Heart right ventricle (tissue), 16 donors: ENCODE measurements around the gene FOXJ2. TPM values are rescaled to one million over a fixed set of nuclear protein-coding genes. Genes with fewer than 3 reads are reported as not detected.

ENCODE experiments used
- ATAC-seq, 8 donors: fragments of 200-7000 bp; cut with Tn5 transposase; one replicate each; pipeline ENCODE4 v1.9.1; 2020; ENCODE audit warnings: mild to moderate bottlenecking in 8 of 8, moderate library complexity in 8 of 8, moderate number of reproducible peaks in 1 of 8
- DNase-seq, 2 donors: peaks; one replicate each; pipeline ENCODE4 v3.0.0-alpha.2; 2020
- H3K27ac ChIP-seq, 10 donors: fragments of 200-600 bp; sonication (generic) in 2 of 10; one replicate each; pipeline versions ENCODE4 v1.5.0 to v1.8.0; 2020 to 2022; ENCODE audit warnings: mild to moderate bottlenecking in 3 of 10
- H3K27me3 ChIP-seq, 7 donors: fragments of 200-600 bp; one replicate each; pipeline ENCODE4 v1.8.0; 2021 to 2022; ENCODE audit warnings: mild to moderate bottlenecking in 2 of 7
- H3K36me3 ChIP-seq, 9 donors: fragments of 200-600 bp; sonication (generic) in 1 of 9; one replicate each; pipeline versions ENCODE4 v1.5.0 to v1.8.0; 2020 to 2022; ENCODE audit warnings: mild to moderate bottlenecking in 2 of 9
- H3K4me1 ChIP-seq, 9 donors: fragments of 200-600 bp; sonication (generic) in 1 of 9; one replicate each; pipeline versions ENCODE4 v1.5.0 to v1.8.0; 2020 to 2022; ENCODE audit warnings: mild to moderate bottlenecking in 4 of 9
- H3K4me3 ChIP-seq, 10 donors: fragments of 200-600 bp; sonication (generic) in 2 of 10; one replicate each; pipeline versions ENCODE4 v1.5.0 to v1.8.0; 2020 to 2022; ENCODE audit warnings: mild to moderate bottlenecking in 7 of 10, moderate library complexity in 2 of 10
- H3K9me3 ChIP-seq, 11 donors: fragments of 200-600 bp in 10 of 11; sonication (generic) in 2 of 11; one replicate each; pipeline versions ENCODE4 v1.5.0 to v1.8.0; 2013 to 2022; ENCODE audit warnings: mild to moderate bottlenecking in 2 of 11, control low read depth in 1 of 11, moderate library complexity in 1 of 11
- WGBS, 2 donors: extraction: QIAGEN DNeasy Blood & Tissue Kit; methylation state at CpG; one replicate each; pipeline ENCODE4 v1.1.7; 2013; ENCODE audit warnings: inconsistent platforms in 1 of 2; 5-methylcytosine and 5-hydroxymethylcytosine counted together
- intact Hi-C, 10 donors: fragments of 100-400 bp; cut with DNase I; formaldehyde crosslinking; loops; one replicate each; pipeline versions ENCODE4 v1.11.1 to v1.14.2; 2022
- polyA plus RNA-seq, 2 donors: library from polyadenylated mRNA; stranded (reverse); fragments of 200-250 nt; gene quantifications; one replicate each; pipeline ENCODE4 v1.2.3, GENCODE V29; 2013
- total RNA-seq, 10 donors: library from RNA; stranded (reverse); fragmentation: NEBNext Ultra II Directional in 3 of 10; extraction: Animal tissue kit (Norgen Biotek cat#: 25700) in 3 of 10; gene quantifications; one replicate each; pipeline versions ENCODE4 v1.2.1 to v1.2.4, GENCODE V29; 2021 to 2023
- TF ChIP-seq, protein P1 (sequence below), 9 donors: fragments of 200-600 bp; sonication (generic) in 2 of 9; IDR thresholded peaks; one replicate each; pipeline versions ENCODE4 v1.5.0 to v1.8.0; 2021 to 2022; ENCODE audit warnings: antibody characterized with exemption in 9 of 9, mild to moderate bottlenecking in 5 of 9, moderate library complexity in 1 of 9
- donor health status: Arrhythmogenic right ventricular cardiomyopathy.
- donor health status: ischemic (EF 13 %, LVEDD 7.1; RV severe dilation, severe dysfunction).
- donor health status: healthy with polysubstance abuse.
- donor health status: DM: no; HTN: yes; CAD: no.
- donor health status: DM: no; HTN: no; CAD: no.
- donor health status: ischemic (EF 25% LVEDD 6.9; RV normal size, moderate dysfunction).
- donor health status: ischemic (EF 25% LVEDD 5.7; RV mildly dilated, moderate dysfunction).
- donor health status: healthy.
- donor health status: DM: yes; HTN: yes; CAD: no.
- donor health status: Ischemic cardiomyopathy.
- donor health status: ischemic (EF 35%, LVEDD 5.7; RV mildly dilated, moderate dysfunction).
- donor health status: nonischemic (EF 11% LVEDD 7.7; RV severe dilation, severe dysfunction).
- donor health status: DM: yes; HTN: yes; CAD: no.
- donor health status: PGD.
- donor health status: ischemic (EF 29% LVEDD 5.4; RV normal size, mild dysfunction).
- donor health status: nonischemic (EF 23%, LVEDD 6.1; RV moderate dilation, normal function).

The FOXJ2 gene
- total and polyA plus RNA-seq, 12 donors = 8.7 to 29.4 (median 23.6) TPM

DNA sequence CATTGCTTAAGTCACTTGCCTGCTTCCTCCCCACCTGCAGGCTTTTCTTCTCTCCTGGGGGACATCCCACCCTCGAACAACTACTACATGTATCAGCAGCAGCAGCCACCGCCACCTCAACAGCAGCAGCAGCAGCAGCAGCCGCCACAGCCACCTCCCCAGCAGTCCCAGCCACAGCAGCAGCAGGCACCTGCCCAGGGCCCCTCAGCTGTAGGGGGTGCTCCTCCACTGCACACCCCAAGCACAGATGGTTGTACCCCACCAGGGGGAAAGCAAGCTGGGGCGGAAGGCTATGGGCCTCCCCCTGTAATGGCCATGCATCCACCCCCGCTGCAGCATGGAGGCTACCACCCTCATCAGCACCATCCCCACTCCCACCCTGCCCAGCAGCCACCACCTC is 15.3 kb downstream of the FOXJ2 start:
- Histone ChIP-seq H3K27ac (no peak overlapping the region), H3K4me1 (peaks cover 0 to 29% (median 5%) of the 10 kb centered on the region in 9 donors), H3K27me3 (no peaks in the 10 kb centered on the region), H3K36me3 (peaks cover 2 to 97% (median 74%) of the 10 kb centered on the region in 9 donors), H3K4me3 (no peak overlapping the region), H3K9me3 (no peaks in the 10 kb centered on the region)
- ATAC-seq (peak in 2 of 8 donors; percentile 16 to 29), DNase-seq (no peak)
- intact Hi-C loops = loop anchor here in 1 of 10 donors (5.0 kb wide), 1 partner anchor 34 kb away; the partner anchor contains the start of gene NECAP1
- TF ChIP-seq, protein P1, sequence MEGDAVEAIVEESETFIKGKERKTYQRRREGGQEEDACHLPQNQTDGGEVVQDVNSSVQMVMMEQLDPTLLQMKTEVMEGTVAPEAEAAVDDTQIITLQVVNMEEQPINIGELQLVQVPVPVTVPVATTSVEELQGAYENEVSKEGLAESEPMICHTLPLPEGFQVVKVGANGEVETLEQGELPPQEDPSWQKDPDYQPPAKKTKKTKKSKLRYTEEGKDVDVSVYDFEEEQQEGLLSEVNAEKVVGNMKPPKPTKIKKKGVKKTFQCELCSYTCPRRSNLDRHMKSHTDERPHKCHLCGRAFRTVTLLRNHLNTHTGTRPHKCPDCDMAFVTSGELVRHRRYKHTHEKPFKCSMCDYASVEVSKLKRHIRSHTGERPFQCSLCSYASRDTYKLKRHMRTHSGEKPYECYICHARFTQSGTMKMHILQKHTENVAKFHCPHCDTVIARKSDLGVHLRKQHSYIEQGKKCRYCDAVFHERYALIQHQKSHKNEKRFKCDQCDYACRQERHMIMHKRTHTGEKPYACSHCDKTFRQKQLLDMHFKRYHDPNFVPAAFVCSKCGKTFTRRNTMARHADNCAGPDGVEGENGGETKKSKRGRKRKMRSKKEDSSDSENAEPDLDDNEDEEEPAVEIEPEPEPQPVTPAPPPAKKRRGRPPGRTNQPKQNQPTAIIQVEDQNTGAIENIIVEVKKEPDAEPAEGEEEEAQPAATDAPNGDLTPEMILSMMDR (IDR thresholded peaks at IDR 0.05) = no peak
- WGBS, 2 donors = 91 to 95% methylated on average over 5 of the region's 5 CpGs

DNA sequence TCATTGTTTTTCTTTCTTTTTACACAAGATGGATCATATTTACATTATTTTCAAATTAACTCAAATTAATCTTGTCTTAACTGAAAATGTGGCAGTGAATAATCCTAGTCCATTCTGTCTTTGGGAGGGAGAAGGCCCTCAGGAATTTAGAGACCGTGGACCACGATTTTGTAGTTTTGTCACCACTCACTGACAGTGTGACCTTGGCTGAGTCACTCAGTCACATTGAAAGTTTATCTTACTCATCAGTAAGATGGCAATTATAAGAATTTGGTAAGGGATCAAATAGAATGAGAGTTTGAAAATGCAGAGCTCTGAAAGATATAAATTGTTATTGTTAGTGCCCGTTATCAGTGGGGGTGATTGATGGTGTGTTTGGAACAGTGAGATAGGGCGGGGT is 16.4 kb downstream of the FOXJ2 start:
- 86 to 87% methylated on average over 4 of the region's 4 CpGs for WGBS, 2 donors
- intact Hi-C loops = loop anchor here in 1 of 10 donors (5.0 kb wide), 1 partner anchor 33 kb away; the partner anchor contains the start of gene NECAP1
- Histone ChIP-seq H3K9me3 (no peaks in the 10 kb centered on the region), H3K4me1 (peaks cover 0 to 39% (median 5%) of the 10 kb centered on the region in 9 donors), H3K4me3 (no peak overlapping the region), H3K27ac (no peak overlapping the region), H3K36me3 (peaks cover 2 to 97% (median 69%) of the 10 kb centered on the region in 9 donors), H3K27me3 (no peaks in the 10 kb centered on the region)
- DNase-seq (no peak), ATAC-seq (no peak)
- TF ChIP-seq, protein P1 (IDR thresholded peaks at IDR 0.05) = no peak

DNA sequence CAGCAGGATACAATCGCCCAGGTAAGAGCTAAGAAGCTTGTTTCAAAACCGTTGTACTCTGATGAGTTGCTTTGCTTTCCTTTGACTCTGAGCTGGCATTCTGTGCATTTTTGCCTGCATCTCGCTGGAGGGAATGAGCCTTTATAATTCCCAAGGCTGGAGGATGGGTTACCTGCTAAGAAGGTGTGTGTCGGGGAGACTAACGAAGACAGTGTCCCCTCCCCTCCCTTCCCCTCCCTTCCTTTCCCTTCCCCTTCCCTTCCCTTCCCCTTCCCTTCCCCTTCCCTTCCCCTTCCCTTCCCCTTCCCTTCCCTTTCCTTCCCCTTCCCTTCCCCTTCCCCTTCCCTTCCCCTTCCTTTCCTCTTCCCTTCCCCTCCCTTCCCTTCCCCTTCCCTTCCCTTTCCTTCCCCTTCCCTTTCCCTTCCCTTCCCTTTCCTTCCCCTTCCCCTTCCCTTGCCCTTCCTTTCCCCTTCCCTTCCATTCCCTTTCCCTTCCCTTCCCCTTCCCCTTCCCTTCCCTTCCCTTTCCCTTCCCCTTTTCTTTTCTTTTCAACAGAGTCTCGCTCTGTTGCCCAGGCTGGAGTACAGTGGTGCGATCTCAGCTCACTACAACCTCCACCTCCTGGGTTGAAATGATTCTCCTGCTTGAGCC is 18.2 kb downstream of the FOXJ2 start:
- DNase-seq (no peak), ATAC-seq (no peak)
- H3K27ac ChIP-seq = peak overlapping the region in 1 of 10 donors; percentile 61
- H3K36me3 ChIP-seq = peaks cover 2 to 97% (median 64%) of the 10 kb centered on the region in 9 donors
- H3K27me3 ChIP-seq = no peaks in the 10 kb centered on the region
- 83 to 92% methylated on average over 7 of the region's 7 CpGs for WGBS, 2 donors
- H3K4me3 ChIP-seq = no peak overlapping the region
- TF ChIP-seq, protein P1 (IDR thresholded peaks at IDR 0.05) = no peak
- intact Hi-C loops = no loop called here
- H3K9me3 ChIP-seq = no peaks in the 10 kb centered on the region
- H3K4me1 ChIP-seq = peaks cover 0 to 56% (median 5%) of the 10 kb centered on the region in 9 donors

DNA sequence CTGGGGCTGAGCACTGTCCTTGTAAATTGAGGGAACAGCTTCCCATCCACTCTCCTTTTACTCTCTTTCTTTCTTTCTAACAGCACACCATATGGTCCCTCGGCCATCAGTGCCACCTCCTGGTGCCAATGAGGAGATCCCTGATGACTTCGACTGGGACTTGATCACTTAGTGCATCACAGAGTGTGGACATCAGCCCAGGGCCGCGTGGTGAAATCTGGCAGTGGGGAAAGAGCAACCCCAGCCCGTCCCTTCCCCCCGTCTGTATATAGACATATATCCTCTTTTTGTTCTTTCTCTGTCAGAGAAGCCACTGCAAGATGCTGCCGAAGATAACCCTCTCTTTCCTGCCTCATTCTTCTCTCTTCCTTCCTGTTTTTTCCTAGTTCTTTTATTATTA is 20.2 kb downstream of the FOXJ2 start:
- TF ChIP-seq, protein P1 (IDR thresholded peaks at IDR 0.05) = no peak
- peak overlapping the region in 3 of 10 donors; percentile 27 to 61 (median 52) for H3K27ac ChIP-seq
- H3K4me1 ChIP-seq = peaks cover 0 to 61% (median 0%) of the 10 kb centered on the region in 9 donors
- ATAC-seq = peak in 3 of 8 donors; percentile 34 to 57 (median 54)
- H3K27me3 ChIP-seq = no peaks in the 10 kb centered on the region
- no peak for DNase-seq
- intact Hi-C loops = loop anchor here in 1 of 10 donors (2.0 kb wide), 1 partner anchor 60 kb away; no protein-coding TSS in a partner anchor
- H3K4me3 ChIP-seq = no peak overlapping the region
- no peaks in the 10 kb centered on the region for H3K9me3 ChIP-seq
- H3K36me3 ChIP-seq = peaks cover 2 to 88% (median 47%) of the 10 kb centered on the region in 9 donors
- 71 to 77% methylated on average over 7 of the region's 7 CpGs for WGBS, 2 donors
